NCI-H2107 treated with DMSO at 0.1 percent for 48 hours (cell line): Measurements from ENCODE around the gene COX5A.

ENCODE experiments used
- DNase-seq: peaks from one replicate; lab custom pipeline; 2025; ENCODE audit not compliant: unreplicated experiment; lab: John Stamatoyannopoulos, UW

The COX5A gene

DNA sequence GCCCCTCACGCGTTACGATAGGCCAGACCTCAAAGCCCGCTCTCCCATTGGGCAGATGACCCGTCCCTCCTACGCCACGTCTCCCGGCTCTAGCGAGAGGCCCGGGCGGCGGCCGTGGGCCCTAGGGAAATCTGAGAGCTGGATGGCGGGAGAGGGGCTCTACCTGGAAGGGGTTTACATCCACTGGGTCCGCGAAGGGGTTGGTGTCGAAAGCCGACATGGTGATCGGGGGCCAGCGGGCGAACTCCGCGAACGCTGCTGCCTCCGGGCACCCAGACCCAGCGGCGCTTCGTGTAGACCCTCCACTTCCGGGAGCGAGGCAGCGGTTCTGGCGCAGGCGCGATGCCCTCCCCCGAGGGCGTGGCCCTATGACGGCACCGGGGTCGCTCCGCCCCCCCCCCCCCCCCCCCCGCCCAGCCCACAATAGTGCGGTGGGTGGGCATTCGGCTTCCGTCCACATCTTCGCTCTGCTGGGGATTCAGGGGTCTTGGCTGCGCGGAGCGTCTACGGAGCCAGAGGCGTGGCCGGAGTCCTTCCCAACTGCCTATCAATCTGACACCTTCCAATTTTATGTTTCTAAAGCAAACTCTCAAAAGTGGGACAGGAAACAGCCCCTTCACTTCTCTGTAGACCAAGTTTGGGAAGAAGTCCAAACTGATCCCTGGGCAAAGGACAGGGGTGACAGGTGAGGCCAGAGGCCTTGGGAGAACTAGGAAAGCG is 64.7 kb downstream of the COX5A start, which contains the start of gene SCAMP2:
SCAMP2 (minus strand) TSS at position 330 of the 720 bp plus-strand sequence; CDS start at position 220, 110 bp downstream.
- DNase-seq: peak; percentile 50

DNA sequence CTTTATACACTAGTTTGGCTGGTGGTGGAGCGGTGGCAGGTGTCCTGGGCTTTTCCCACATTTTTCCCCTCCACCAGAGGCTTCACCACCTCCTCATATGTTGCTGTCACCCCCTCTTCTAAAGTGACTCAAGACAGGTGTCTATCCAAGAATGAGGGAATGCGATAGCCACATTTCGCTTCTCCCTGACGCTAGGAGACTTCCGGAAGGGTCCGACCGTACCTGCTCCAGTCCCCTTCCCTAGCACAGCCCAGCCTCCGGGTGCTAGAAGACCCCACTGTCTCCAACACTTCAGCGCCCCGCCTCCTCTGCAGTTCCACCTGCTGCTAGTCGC is 65.2 kb downstream of the COX5A start:
- no peak for DNase-seq

DNA sequence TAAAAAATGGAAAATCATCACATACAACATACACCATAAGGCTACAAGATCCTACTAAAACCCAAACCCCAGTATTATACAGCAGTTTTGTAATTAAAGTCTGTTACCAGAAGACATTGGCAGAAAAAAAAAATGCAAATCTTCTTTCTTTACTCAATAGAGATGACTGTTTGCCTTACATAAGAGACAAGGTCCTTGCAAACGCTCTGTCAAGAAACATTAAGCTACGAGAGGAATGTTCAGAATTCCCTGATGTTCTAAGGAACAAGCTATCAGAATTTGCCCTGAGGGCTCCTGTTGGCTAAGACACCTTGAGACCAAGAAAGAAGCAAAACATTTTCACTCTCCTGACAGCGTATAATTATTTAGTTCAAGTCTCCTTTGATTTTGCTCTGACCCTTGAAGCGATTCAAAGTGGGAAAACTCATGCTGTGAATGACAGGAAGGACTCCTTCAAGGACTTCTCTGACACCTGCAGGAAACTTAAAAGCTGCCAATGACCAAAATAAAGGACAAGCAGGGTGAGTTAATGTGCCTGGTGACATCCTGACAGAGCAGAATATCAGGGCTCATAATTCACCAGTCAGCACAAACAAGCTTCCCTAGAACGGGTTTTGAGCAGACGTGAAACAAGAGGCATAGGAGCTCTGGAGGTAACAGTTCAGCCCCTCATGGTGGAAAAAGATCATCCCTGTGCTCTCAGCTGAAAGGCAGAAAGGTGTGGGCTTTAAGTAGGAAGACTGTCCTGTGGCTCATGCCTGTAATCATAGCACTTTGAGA is 67.2 kb downstream of the COX5A start:
- DNase-seq: no peak
